ENCODE results near the gene PROSER2.
A peak's percentile ranks its signal among the peaks of the same experiment; 100 is the strongest.

PROSER2 gene

GRCh38 chr10:11823122-11823988 lies at the start of gene PROSER2:
Gene PROSER2, plus strand, starts transcription at chr10:11823356. Its CDS starts 28,722 bp downstream, at chr10:11852078.
- Histone ChIP-seq H3K36me3 (ENCODE audit: low read depth) (peaks cover 40% of the 10 kb centered on the region), H3K27ac (ENCODE audit: poor library complexity, severe bottlenecking) (peak within 1 kb of the TSS; percentile 91), H3K9me3 (ENCODE audit: severe bottlenecking) (no peaks in the 10 kb centered on the region), H3K4me1 (ENCODE audit: insufficient read depth, poor library complexity, severe bottlenecking) (peaks cover 49% of the 10 kb centered on the region), H3K27me3 (ENCODE audit: insufficient read depth, poor library complexity, severe bottlenecking) (no peaks in the 10 kb centered on the region), H3K4me3 (ENCODE audit: severe bottlenecking) (peak within 1 kb of the TSS; percentile 86)
- peak; percentile 69 for ATAC-seq (ENCODE audit: low read depth)
- DNase-seq (ENCODE audit: low spot score) = no peak
- no peak for TF ChIP-seq CTCF (IDR thresholded peaks at IDR 0.05; ENCODE audit: poor library complexity, severe bottlenecking)

DNA sequence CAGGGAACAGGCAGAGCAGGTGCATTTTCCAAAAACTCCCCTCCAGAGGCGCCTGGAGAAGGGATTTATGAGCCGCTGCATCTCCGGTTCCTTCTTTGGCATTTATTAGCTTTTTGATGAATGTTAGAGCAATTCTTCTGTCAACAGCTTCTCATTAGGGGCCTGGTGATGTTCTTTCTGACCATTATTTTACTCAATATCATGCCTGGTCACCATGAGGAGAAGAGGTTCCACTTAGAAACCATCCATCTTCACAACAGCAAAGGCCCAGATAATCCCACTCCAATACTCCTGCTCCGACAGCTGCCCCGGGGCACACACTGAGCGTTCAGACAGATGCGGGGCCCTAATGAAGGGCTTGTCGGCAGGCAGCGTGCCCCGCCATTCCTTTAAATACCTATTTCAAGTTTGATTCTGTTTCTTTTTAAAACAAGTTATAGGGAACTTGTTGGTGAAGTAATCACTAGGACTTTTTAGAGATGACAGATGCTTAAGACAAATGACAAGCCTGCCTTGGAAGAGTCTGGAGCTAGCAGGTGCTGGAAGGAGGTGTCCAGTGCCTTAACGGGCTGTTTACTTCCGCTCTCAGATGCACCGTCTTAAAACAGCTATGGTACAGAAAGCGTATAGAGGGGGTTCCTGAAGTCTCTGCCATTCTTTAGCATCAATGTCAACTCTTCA lies 49.3 kb upstream of the PROSER2 start:
- Histone ChIP-seq H3K9me3 (ENCODE audit: severe bottlenecking) (no peaks in the 10 kb centered on the region), H3K27me3 (ENCODE audit: insufficient read depth, poor library complexity, severe bottlenecking) (no peaks in the 10 kb centered on the region), H3K4me3 (ENCODE audit: severe bottlenecking) (no peak overlapping the region), H3K36me3 (ENCODE audit: low read depth) (no peaks in the 10 kb centered on the region), H3K4me1 (ENCODE audit: insufficient read depth, poor library complexity, severe bottlenecking) (no peaks in the 10 kb centered on the region), H3K27ac (ENCODE audit: poor library complexity, severe bottlenecking) (no peak overlapping the region)
- no peak for TF ChIP-seq CTCF (IDR thresholded peaks at IDR 0.05; ENCODE audit: poor library complexity, severe bottlenecking)
- no peak for ATAC-seq (ENCODE audit: low read depth)
- DNase-seq (ENCODE audit: low spot score) = no peak

DNA sequence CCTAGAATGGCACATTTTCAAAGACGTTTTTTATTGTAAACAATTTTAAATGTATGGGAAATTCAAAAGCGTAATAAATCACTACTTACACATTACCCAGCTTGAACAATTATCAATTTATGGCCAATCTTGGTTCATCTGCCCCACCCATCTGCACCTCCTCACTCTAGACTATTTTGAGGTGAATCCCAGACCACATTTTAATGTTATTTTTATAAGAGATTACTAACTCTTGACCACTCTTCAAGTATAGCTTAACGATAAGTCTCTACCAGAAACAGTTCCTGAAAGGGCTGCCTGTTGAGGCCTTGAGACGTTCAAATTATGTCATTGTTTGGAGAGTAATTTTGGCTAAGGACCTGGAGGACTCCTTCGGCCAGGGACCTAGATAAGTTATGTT lies 47.7 kb upstream of the PROSER2 start:
- Histone ChIP-seq H3K27ac (ENCODE audit: poor library complexity, severe bottlenecking) (no peak overlapping the region), H3K36me3 (ENCODE audit: low read depth) (no peaks in the 10 kb centered on the region), H3K27me3 (ENCODE audit: insufficient read depth, poor library complexity, severe bottlenecking) (no peaks in the 10 kb centered on the region), H3K9me3 (ENCODE audit: severe bottlenecking) (no peaks in the 10 kb centered on the region), H3K4me1 (ENCODE audit: insufficient read depth, poor library complexity, severe bottlenecking) (no peaks in the 10 kb centered on the region), H3K4me3 (ENCODE audit: severe bottlenecking) (no peak overlapping the region)
- no peak for DNase-seq (ENCODE audit: low spot score)
- no peak for ATAC-seq (ENCODE audit: low read depth)
- TF ChIP-seq CTCF (IDR thresholded peaks at IDR 0.05; ENCODE audit: poor library complexity, severe bottlenecking) = no peak

- Histone ChIP-seq H3K4me1 (ENCODE audit: insufficient read depth, poor library complexity, severe bottlenecking) (no peaks in the 10 kb centered on the region), H3K4me3 (ENCODE audit: severe bottlenecking) (no peak overlapping the region), H3K9me3 (ENCODE audit: severe bottlenecking) (no peaks in the 10 kb centered on the region), H3K27me3 (ENCODE audit: insufficient read depth, poor library complexity, severe bottlenecking) (no peaks in the 10 kb centered on the region), H3K36me3 (ENCODE audit: low read depth) (no peaks in the 10 kb centered on the region), H3K27ac (ENCODE audit: poor library complexity, severe bottlenecking) (no peak overlapping the region)
- no peak for DNase-seq (ENCODE audit: low spot score)
- no peak for TF ChIP-seq CTCF (IDR thresholded peaks at IDR 0.05; ENCODE audit: poor library complexity, severe bottlenecking)
- ATAC-seq (ENCODE audit: low read depth) = peak; percentile 94
Observed at GRCh38 chr10:11776080-11776479, 47.1 kb upstream of the PROSER2 start.

Measured in RWPE2 (cell line).